ENCODE data around the gene LRRK1.

LRRK1 gene

GRCh38 chr15:101102746-101103145 is 183.6 kb downstream of the LRRK1 start:
- DNase-seq = no peak

DNA sequence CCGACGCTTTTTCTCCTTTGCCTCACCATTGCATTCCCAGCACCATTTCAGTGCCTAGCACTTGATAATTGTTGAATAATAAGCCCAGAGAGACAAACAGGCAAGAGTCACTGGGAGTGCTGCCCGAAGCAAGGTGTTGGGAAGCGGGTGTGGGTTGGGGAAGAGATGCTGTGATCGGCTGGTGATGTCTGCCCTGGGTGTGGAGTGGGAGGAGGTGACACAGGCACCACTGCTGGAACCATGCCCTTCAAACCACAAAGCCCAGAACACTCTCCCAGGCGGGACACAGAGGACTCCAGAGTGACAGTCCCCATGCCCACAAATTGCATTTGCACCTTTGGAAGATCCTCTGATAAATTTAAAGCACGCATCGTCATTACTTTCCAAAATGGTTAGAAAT is 184.4 kb downstream of the LRRK1 start:
- no peak for DNase-seq

DNA sequence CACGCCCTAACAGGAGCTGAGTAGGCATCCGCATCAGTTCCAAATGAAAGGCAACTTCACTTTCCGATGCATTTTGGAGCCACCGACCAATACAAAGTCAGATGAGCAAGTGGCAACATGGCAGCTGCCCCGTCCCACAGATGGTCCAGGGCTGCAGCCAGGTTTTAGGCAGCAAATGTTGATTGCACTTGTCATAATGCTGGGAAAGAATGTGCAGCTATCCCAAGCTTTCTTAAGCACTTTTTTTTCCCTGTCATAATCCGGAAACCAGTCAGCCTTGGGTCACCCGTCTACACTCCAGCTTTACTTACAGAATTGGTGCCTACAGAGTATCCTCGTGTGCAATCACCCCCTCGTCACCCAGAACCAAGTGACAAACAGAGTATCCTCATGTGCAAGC is 185.0 kb downstream of the LRRK1 start:
- no peak for DNase-seq

DNA sequence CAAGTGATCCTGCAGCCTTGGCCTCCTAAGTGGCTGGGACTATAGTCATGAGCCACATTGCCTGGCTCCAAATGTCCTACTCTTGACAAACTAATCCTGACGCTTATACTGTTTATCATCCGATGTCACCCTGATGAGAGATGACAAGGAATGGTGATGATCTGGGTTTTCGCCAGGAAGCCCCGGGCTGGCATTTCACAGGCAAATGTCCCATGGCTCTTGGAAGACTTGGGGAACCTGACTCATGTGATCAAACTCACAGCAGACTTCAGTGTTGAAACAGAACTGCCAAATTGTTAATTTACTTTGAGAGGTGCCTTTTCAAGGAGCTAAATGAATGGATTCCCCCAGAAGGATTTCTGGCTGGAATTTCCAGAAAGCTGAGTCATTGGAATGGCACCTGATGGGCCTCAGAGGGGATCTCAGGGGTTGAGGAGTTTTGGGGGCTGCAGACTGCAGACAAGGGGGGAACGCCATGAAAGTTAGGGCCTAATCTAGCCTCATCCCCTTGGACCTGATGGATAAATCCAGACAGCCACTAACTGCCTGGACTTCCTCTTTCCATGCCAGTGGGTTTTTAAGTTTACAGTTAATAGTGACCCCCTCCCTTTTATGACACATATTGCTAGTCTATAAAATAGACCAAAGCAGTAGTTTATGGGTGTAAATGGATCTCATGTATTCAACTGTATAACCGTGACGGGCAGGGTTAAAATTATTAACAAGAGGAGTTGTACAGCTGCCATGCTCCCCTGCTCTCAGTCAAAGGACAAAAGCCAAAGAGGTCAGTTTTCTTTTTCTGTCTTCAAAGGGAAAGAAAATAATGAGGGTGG is 186.1 kb downstream of the LRRK1 start:
- no peak for DNase-seq

GRCh38 chr15:101107101-101107500 is 187.9 kb downstream of the LRRK1 start:
- no peak for DNase-seq

DNA sequence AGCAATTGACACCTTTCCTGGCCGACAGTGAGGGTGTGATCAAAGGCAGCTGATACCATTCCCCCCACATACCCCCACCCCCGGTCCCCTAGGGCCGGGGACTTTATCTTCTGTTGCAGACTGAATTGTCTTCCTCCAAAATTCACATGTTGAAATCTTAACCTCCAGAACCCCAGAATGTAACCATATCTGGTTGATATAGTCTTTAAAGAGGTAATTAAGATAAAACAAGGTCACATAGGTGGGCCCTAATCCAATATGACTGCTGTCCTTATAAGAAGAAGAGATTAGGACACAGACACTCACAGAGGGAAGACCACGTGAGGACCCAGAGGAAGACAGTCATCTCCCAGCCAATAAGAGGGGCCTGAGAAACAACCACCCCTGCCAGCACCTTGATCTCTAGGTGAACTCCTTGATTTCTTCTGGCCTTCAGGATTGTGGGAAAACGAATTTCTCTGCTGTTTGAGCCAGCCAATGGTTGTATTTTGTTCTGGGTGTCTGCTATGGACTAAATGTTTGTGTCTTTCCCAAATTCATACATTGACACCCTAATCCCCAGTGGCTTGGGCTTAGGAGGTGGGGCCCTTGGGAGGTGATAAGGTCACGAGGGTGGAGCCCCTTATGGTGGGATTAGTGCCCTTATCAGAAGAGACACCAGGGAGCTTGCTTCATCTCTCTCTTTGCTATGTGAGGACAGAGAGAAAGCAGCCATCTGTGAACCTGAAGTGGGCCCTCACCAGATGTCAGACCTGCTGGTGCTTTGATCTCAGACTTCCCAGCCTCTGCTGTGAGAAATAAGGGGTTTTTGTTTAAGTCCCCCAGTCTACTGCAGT is 188.7 kb downstream of the LRRK1 start:
- no peak for DNase-seq

DNA sequence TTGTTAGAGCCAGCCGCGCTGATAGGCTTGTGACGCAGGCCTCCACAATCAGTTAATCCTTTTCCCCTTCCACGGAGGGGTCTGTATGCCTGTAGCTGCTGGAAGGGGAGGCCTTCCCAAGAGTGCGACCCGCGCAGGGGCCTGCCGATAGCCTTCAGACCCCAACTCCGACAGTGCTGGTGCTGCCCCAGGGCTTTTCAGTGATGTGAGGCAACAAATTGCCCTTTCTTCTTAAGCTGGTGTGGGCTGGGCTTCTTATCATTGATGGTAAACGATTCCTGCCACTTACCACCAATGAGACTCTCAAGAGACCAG is 189.3 kb downstream of the LRRK1 start:
- DNase-seq = no peak

- no peak for DNase-seq
Observed at GRCh38 chr15:101108791-101109190, 189.6 kb downstream of the LRRK1 start.

DNA sequence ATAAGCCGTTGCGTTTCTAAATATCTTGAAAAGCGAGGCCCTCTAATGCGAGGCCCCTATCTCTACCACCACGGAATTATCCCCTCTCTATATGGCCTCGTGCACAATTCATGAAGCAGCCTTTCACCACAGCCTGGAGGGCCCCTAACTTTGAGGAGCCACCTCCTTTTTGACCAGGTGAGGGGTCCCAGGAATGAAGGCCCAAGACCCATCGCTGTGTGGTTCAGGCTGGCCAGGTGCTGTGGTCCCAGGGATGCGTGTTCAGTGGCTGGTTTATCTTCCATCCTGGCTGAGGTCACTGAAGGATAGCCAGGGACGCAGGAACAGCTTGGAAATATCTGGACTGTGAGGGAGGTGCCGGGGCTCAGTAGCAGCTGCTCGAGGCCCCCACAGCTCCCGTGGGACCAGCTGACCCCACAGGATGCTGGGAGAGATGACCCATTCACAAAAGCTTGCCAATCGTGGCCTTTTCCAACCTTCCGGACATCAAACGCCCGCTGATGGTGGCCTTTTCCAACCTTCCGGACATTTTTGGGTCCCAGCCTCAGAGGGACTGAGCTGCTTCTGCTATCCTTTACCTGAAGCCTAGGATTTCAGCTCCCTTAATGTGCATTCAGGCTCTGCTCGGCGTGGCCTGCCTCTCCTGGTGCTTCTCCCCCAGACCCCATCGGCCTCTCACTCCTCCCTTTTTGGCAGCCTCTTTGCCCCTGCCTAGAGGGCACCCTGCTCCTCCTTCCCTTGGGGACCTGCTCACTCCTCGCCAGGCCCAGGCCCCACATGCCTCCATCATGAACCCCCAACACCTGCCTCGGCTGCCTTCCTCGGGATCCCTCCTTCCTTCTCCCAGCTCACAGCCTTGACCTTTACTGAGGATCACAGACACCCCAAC is 191.8 kb downstream of the LRRK1 start:
- DNase-seq = no peak

- no peak for DNase-seq
Observed at GRCh38 chr15:101111570-101112262, 192.6 kb downstream of the LRRK1 start.

DNA sequence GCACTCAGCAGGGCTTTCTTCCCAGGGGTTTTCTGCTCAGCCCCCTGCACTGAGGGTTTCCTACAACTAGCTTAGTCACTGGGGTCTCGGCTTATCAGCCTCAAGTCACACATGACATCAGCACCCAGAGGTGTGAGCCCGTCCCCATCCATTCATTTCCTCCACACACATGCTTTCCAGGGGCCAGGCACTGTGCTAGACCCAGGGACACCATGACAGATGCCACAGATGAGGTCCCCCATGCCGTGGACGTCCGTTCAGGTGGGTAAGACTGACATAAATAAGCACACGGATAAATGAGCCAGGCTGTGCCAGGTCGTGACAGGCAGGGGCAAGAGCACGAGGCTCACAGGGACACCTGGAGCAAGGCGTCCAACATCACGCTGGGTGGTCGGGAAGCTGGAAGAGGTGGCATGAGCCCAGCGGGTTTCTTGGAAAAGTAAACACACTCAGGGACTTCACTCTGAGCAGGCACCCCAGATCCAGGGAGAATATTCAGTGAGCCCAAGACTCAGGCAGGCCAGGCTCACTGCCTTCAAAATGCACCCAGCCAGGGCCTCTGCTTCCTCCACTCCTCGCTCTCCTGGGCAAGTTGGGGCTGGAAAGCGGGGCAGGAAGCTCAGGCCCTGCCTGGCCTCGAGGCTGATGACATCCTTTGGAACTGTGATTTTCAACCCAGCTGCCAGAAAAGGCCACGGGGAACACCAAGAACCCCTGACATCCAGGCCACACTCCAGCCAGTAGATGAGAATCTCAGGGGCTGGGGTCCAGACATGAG is 193.4 kb downstream of the LRRK1 start:
- no peak for DNase-seq

- DNase-seq = no peak
Observed at GRCh38 chr15:101113114-101114005, 194.2 kb downstream of the LRRK1 start.

DNA sequence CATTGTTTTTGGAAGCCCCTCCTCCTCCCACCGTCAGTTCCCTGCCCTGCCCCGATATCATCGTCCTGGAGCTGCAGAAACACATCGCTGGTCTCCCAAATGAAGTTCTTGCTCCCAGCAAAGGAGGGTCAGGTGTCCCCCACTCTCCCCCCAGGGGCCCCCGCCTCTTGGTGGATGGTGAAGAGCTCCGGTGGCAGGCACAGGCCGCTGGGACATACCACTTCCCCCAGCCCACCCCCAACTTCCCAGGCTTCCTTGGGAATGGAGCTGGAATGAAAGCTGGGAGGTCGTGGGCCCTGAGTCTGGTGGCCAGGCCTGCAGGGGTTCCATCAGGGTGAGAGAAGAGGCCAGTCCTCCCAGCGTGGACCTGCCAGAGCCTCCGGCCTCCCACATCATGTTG is 195.0 kb downstream of the LRRK1 start:
- DNase-seq = no peak

DNA sequence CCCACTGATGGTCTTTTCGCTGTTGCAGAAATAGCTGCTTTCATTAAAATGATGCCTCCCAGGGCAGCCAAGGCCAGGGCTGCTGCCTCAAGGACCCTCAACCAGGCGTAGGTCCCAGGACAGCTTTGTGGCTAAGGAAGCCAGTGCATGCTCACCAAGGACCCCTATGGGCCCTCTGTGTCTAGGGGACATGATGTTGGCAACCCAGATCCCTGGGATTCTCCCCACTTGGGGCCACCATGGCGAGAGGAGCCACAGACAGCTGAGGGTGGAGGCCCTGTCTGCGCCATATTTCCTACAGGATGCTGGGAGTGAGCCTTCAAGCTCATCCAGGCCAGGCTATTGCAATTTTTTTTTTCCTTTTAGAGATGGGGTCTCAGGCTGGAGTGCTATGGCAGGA is 195.5 kb downstream of the LRRK1 start:
- DNase-seq = no peak

GRCh38 chr15:101115393-101115785 is 196.2 kb downstream of the LRRK1 start:
- DNase-seq = no peak

DNA sequence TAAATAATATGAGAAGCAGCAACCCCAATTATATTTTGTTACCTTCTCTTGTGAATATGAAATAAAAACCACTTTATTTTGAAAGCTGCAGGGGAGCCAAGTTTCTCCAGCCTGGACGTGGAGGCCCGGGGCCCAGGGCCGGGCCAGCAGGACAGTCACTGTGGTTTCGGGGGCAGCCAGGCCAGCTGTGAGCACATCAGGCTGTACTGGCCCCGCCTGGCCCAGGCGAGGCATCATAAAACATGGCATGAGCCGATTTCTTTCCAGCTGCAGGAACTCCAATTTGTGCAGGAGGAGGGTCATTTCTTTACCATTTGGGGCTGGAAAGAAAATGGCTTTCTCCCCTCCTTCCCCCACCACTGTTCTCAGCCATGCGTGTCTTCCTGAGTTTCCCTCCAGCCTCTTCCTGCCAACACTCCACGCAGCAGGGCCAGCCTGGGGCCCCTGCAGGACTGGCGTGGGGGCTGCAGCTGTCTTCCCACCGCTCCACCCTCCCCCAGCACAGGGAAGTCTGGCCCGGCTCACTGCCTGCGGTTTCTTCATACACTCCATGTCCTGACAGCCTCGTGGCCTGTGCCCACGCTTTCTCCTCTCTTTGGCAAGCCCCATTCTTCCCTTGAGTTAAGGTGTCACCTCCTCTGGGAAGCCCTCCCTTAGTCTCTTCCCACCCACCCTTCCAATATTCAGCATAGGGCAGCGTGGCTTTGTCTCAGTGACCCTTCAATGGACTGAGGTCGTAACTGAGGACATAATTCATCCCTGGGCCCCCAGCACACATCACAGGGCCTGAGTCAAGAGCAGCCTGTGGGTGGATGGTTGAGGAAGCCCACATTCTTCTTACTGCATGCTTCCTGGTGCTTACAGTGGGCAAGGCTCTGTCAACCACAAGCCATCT is 196.9 kb downstream of the LRRK1 start:
- no peak for DNase-seq

DNA sequence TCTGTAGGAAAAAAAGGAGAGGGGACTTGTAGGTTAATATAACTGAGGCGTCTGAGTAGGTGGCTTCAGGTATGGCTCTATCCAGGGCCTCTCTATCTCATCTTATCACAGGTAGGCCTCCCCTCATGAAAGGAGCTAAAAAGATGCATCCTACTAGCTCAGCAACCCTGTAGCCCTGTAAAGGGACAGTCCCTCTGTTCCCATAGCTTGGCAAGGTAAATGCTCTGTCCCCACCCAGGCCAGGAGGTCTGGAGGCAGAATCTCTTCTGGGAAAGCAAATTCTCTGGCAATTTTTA is 197.5 kb downstream of the LRRK1 start:
- DNase-seq = no peak

- no peak for DNase-seq
Observed at GRCh38 chr15:101118116-101118515, 199.0 kb downstream of the LRRK1 start.

GRCh38 chr15:101118615-101119014 is 199.5 kb downstream of the LRRK1 start:
- no peak for DNase-seq

DNA sequence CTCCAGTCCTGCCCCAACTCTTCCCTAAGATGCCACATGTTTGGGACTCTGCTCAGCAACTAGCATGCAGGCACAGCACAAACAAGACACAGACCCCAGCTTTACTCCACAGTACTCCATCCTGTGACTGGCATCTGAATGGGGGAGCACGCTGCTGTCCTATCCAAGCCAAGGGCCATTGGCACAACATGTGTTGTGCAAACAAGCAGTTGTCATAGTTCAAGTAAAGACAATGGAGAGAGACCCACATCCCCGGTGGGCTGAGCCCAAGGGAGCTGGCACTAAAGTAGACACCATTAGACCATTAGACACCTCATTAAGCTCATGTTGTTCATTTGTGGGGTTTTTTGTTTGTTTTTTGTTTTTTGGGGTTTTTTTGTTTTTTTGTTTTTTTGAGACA is 200.0 kb downstream of the LRRK1 start:
- DNase-seq = no peak
